OCI-LY1 (cell line): Measurements from ENCODE around the gene CFAP65.

Source experiments
- H2AFZ ChIP-seq: fragments of 200-600 bp; sonication (generic), shearing (Covaris generic); 2 replicates; pipeline ENCODE4 v1.6.0; 2014; ENCODE audit warnings: antibody characterized with exemption, mild to moderate bottlenecking, low read length
- H3F3A ChIP-seq: fragments of 200-600 bp; sonication (generic), shearing (Covaris generic); 2 replicates; pipeline ENCODE4 v1.6.0; 2014; ENCODE audit warnings: mild to moderate bottlenecking, antibody characterized with exemption, low read length, moderate library complexity; ENCODE audit not compliant: insufficient read depth
- H3K27ac ChIP-seq: fragments of 200-600 bp; sonication (generic); 2 replicates; pipeline ENCODE4 v1.5.1; 2014; ENCODE audit warnings: low read length, mixed run types, mild to moderate bottlenecking, low read depth; ENCODE audit not compliant: poor library complexity, severe bottlenecking
- H3K27me3 ChIP-seq: fragments of 200-600 bp; sonication (generic); 2 replicates; pipeline ENCODE4 v1.6.0; 2014; ENCODE audit warnings: antibody characterized with exemption, mild to moderate bottlenecking, low read length, moderate library complexity; ENCODE audit not compliant: insufficient read depth
- H3K36me3 ChIP-seq: fragments of 200-600 bp; sonication (generic); 2 replicates; pipeline ENCODE4 v1.6.1; 2014; ENCODE audit warnings: mild to moderate bottlenecking, antibody characterized with exemption, low read length, moderate library complexity, mixed read lengths; ENCODE audit not compliant: insufficient read depth
- H3K4me1 ChIP-seq: fragments of 200-600 bp; sonication (generic); 2 replicates; pipeline ENCODE4 v1.5.1; 2014; ENCODE audit warnings: mild to moderate bottlenecking, low read length, moderate library complexity; ENCODE audit not compliant: insufficient read depth, severe bottlenecking
- H3K4me2 ChIP-seq: fragments of 200-600 bp; sonication (generic), shearing (Covaris generic); 2 replicates; pipeline ENCODE4 v1.6.1; 2014; ENCODE audit warnings: low read length
- H3K4me3 ChIP-seq: fragments of 200-600 bp; sonication (generic); 2 replicates; pipeline ENCODE4 v1.5.1; 2014; ENCODE audit warnings: low read length, low read depth, mild to moderate bottlenecking, mixed read lengths; ENCODE audit not compliant: poor library complexity, severe bottlenecking
- H3K79me2 ChIP-seq: fragments of 200-600 bp; shearing (Covaris generic); 2 replicates; pipeline ENCODE4 v1.6.1; 2016; ENCODE audit warnings: mixed run types, low read length, mixed read lengths; ENCODE audit not compliant: insufficient read depth
- H3K9ac ChIP-seq: fragments of 200-600 bp; sonication (generic), shearing (Covaris generic); 2 replicates; pipeline ENCODE4 v1.6.1; 2014; ENCODE audit warnings: mild to moderate bottlenecking, low read length, mixed read lengths
- H3K9me2 ChIP-seq: fragments of 200-600 bp; sonication (generic), shearing (Covaris generic); 2 replicates; pipeline ENCODE4 v1.6.1; 2014; ENCODE audit warnings: low read depth, mild to moderate bottlenecking, low read length, mixed read lengths
- H3K9me3 ChIP-seq: fragments of 200-600 bp; shearing (Covaris generic); 2 replicates; pipeline ENCODE4 v1.6.1; 2014; ENCODE audit warnings: low read length, mixed read lengths
- H4K20me1 ChIP-seq: fragments of 200-600 bp; sonication (generic), shearing (Covaris generic); 2 replicates; pipeline ENCODE4 v1.6.0; 2016; ENCODE audit warnings: mild to moderate bottlenecking, low read length; ENCODE audit not compliant: insufficient read depth
- CTCF ChIP-seq: fragments of 200-600 bp; sonication (generic), shearing (Covaris generic); IDR thresholded peaks from 2 replicates; pipeline ENCODE4 v1.5.1; 2017; ENCODE audit warnings: mild to moderate bottlenecking, antibody characterized with exemption, low read length, moderate library complexity, mixed read lengths
- EZH2 ChIP-seq: fragments of 200-600 bp; sonication (generic), shearing (Covaris generic); IDR thresholded peaks from 2 replicates; pipeline ENCODE4 v1.8.0; 2017; ENCODE audit warnings: borderline replicate concordance, mixed run types, mild to moderate bottlenecking, antibody characterized with exemption, low read length, moderate library complexity, mixed read lengths

The CFAP65 gene

DNA sequence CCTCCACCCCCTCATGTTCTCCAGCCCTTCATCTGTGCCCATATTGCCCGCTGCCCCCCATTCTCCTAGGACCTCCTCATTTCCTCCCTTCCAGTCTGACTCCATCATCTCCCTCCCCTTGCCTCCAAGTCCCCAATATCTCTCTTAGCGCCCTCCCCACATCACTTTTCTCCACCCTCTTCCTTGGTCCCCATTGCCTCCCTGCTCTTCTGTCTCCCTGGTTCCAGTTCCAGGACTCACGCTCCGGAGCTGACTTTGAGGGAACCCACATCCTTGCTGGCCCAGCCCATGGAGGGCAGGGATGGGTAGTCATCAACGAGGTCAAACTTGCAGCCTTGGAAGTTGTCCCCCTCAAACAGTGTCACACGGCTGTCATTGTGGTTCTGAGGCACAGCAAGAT, 50.7 kb downstream of the CFAP65 start:
- no peaks in the 10 kb centered on the region for H4K20me1 ChIP-seq
- TF ChIP-seq CTCF (no peak), EZH2 (no peak)
- no peaks in the 10 kb centered on the region for H3K9me2 ChIP-seq
- H3K79me2 ChIP-seq = no peaks in the 10 kb centered on the region
- no peaks in the 10 kb centered on the region for H3F3A ChIP-seq
- no peak overlapping the region for H2AFZ ChIP-seq
- H3K9ac ChIP-seq = no peak overlapping the region
- no peaks in the 10 kb centered on the region for H3K4me1 ChIP-seq
- no peaks in the 10 kb centered on the region for H3K9me3 ChIP-seq
- no peak overlapping the region for H3K27ac ChIP-seq
- no peaks in the 10 kb centered on the region for H3K27me3 ChIP-seq
- no peak overlapping the region for H3K4me2 ChIP-seq
- no peak overlapping the region for H3K4me3 ChIP-seq
- H3K36me3 ChIP-seq = no peaks in the 10 kb centered on the region

- Histone ChIP-seq H3K4me3 (no peak overlapping the region), H3K9me3 (no peaks in the 10 kb centered on the region), H2AFZ (no peak overlapping the region), H3K79me2 (no peaks in the 10 kb centered on the region), H3K36me3 (no peaks in the 10 kb centered on the region), H3F3A (no peaks in the 10 kb centered on the region), H3K9me2 (no peaks in the 10 kb centered on the region), H3K9ac (no peak overlapping the region), H3K27ac (no peak overlapping the region), H3K4me1 (no peaks in the 10 kb centered on the region), H3K27me3 (no peaks in the 10 kb centered on the region), H3K4me2 (no peak overlapping the region), H4K20me1 (no peaks in the 10 kb centered on the region)
- TF ChIP-seq CTCF (no peak), EZH2 (no peak)
Measured at GRCh38 chr2:218990052-218990451, 51.3 kb downstream of the CFAP65 start.

DNA sequence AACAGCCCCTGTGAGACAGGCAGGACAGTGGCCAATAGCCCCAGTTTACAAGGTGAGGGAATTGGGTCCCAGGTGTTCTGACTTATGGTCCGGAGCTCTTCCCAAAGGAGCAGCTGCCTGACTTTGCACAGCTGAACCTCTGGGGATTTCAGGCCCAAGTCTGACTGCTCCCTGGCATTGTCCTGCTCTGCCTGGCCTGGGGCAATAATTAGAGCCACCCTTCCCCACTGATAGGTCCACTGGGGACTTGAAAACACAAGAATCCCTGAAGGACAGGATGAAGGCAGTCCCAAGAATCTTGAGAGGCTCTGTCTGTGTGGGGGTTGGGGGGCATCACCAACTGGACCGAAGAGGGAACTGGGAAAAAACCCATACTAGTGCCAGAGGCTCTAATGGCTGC, 52.7 kb downstream of the CFAP65 start:
- Histone ChIP-seq H3K36me3 (no peaks in the 10 kb centered on the region), H3K9me3 (no peaks in the 10 kb centered on the region), H3K9ac (no peak overlapping the region), H4K20me1 (no peaks in the 10 kb centered on the region), H3K4me3 (no peak overlapping the region), H3K79me2 (no peaks in the 10 kb centered on the region), H2AFZ (no peak overlapping the region), H3K9me2 (no peaks in the 10 kb centered on the region), H3F3A (no peaks in the 10 kb centered on the region), H3K27me3 (no peaks in the 10 kb centered on the region), H3K27ac (no peak overlapping the region), H3K4me2 (no peak overlapping the region), H3K4me1 (no peaks in the 10 kb centered on the region)
- TF ChIP-seq CTCF (no peak), EZH2 (no peak)
